SW 1271 (cell line): ENCODE measurements around the gene KDR.

Source experiments
- DNase-seq, 2 experiments: peaks; one replicate each; lab custom pipeline; 2025; lab: John Stamatoyannopoulos, UW

The KDR gene

GRCh38 chr4:55123791-55124190 is 1.6 kb downstream of the KDR start:
- DNase-seq, result no peak

- DNase-seq, result no peak
These were observed 3.2 kb downstream of the KDR start for GRCh38 chr4:55122235-55122634.

DNA sequence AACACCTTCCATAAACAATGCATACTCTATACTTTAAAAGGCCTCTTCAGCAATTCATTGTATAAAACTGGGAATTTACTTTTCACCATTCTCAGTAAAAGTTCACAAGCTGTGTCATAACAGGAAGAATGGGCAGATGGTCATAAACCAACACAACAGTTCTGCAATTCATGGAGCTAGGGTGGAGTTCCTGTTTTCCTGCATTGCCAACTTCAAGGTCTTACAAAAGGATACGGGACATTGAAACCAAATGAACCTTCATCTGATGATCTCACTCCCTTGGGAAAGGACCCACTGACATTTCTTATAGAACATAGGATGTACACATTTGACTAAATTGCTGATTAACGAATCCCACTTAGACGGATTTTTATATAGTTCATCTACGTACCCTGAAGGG is 4.1 kb downstream of the KDR start:
- no peak for DNase-seq

DNA sequence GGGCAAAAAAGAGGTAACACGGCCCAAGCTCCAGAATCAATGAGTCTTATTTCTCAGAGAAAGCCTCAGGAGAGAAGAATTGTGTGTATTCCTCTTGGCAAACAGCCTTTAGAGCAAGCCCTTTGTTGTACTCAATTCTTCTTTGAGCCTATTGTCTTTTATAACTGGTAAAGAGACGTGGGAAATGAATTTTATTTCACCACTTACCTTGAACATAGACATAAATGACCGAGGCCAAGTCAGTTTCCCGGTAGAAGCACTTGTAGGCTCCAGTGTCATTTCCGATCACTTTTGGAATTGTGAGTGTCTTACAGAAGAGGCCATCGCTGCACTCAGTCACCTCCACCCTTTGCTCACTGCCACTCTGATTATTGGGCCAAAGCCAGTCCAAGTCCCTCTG is 7.0 kb downstream of the KDR start:
- no peak for DNase-seq

GRCh38 chr4:55117511-55117910 is 7.9 kb downstream of the KDR start:
- DNase-seq, result no peak

- DNase-seq, result no peak
These were observed 8.9 kb downstream of the KDR start for GRCh38 chr4:55116450-55116849.

- DNase-seq, result no peak
These were observed 13.8 kb downstream of the KDR start for GRCh38 chr4:55111601-55112000.

- DNase-seq, result no peak
These were observed 15.3 kb downstream of the KDR start for GRCh38 chr4:55110131-55110530.

DNA sequence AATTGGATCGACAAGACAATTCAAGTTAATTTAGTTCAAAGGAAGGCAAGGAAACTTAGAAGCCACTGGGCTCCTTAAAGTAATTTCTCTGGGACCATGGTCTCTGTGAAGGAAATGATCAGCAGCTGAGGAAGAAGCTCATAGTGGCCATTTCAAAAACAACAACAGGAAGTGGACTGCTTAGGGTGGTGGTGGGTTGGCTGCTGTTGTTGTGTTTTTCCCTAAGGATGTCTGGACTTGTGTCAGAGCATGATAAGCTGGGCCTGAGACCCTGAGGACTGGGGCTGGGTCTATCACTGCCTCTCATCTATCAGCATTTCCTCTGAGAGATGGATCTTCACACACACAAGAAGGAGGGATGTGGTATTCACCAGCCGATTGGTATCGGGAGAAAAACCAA is 18.3 kb downstream of the KDR start:
- DNase-seq, result no peak

DNA sequence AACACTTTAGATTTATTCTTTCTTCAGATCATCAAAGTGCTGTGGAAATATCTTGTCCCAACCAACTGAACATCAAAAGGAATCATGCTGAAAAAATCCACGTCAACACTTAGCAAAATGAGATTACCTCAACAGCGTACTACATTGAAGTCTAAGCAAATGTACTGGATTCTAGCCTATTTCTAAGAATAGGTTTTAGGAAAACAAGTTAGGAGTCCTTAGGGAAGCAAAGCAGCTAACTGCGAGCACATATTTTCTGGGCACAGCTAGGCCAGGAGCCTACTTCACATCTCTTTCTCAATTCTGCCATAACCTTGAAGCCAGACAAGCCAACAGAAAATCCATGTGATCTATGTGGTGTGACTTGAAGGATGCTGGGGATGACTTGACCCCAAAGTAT is 22.2 kb downstream of the KDR start:
- no peak for DNase-seq

DNA sequence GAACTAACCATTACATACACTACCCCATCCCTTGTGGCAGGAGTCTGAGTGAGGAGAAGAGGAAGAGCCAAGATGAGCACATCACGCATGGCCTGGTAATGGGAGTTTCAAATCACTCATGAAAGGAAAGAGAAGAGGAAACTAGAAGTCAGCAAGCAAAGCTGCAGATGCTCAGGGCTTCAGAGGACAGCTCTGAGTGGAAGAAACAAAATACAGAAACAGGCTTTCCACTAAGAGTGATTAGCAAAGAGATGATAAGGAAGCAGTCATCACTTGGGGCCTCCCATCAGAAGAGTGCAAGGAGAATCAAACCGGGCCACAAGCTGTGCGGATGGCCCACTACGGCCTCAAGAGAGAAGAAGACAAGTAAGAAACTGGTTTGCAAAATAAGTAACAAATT is 25.6 kb downstream of the KDR start:
- DNase-seq, result no peak

DNA sequence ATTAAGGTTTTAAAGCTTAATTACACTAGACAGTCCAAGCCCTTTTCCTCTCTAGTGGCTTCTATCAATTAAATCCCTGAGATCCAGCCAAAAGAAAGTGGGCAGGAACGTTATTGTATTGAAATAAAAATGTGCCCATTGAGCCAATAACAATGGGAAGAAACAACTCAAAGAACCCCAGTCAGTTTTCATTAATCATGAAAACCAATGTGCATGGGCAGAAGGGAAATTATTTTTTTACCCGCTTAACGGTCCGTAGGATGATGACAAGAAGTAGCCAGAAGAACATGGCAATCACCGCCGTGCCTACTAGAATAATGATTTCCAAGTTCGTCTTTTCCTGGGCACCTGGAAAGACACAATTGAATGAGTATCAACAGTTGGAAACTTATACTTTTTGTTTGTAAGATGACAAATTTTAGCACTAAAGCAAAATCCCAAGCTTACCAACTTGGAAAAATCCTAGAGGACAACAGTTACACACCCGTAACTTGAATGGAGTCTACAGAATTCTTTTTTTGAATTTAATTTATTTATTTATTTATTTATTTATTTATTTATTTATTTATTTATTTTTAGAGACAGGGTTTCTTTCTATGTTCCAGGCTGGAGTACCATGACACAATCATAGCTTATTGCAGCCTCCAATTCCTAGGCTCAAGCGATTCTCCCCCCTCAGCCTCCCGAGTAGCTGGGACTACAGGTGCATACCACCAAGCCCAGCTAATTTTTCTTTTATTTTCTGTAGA is 26.8 kb downstream of the KDR start:
- DNase-seq, result no peak

DNA sequence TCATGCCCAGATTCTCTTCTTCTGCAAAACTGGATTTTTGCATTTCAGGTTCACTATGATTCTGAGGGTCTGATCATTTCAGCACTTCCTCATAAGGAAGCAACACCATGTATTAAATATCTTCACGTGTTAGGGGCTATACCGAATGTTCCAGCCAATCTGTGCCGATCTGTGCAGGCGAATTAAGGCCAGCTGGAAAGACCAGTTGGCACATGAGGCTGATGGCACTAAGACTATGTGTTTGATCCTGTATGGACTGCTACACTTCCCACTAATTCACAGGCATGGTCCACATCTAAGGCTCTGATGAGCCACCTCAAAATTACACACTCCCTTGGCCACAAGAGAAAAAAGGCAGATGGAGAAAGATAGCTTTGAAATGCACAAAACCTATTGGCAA is 28.8 kb downstream of the KDR start:
- no peak for DNase-seq

GRCh38 chr4:55096045-55096444 is 29.4 kb downstream of the KDR start:
- no peak for DNase-seq

GRCh38 chr4:55092504-55092903 is 32.9 kb downstream of the KDR start:
- no peak for DNase-seq

GRCh38 chr4:55089916-55090315 is 35.5 kb downstream of the KDR start:
- DNase-seq, result no peak

DNA sequence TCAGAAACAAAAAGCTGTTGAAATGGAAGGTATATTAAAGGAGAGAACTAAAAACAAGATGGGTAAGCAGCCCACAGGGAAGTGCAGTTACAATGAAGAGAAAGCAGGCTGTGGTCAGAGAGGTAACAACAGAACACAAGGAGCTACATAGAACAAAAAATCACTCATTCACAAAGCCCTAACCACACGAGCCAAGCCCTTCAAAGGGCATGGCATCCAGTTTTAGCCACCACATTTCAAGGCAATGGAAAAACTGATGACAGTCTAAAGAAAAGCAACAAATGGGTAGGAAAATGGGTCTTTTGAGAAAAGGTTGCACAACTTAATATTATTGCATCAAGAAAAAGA is 37.5 kb downstream of the KDR start:
- DNase-seq, result no peak

- DNase-seq, result no peak
These were observed 38.1 kb downstream of the KDR start for GRCh38 chr4:55087009-55087912.

DNA sequence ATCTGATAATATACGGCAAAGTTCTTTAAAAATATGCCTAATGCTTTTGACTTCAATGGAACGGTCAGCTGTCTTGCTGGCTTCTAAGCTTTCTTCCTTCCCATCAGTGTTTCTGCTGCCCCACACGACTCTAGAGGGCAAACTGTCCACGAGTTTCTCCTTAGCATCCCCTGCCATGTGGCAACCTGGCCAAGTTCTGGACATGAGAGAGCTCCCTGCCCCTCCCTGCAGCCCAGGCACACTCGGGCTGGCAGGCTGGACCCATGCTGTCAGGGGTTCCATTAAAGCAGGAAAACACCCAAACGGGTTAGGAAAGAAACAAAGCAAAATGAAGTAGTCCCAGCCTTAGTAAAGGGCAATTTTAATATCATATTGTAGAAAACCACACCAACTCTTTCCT is 38.8 kb downstream of the KDR start:
- DNase-seq, result no peak

DNA sequence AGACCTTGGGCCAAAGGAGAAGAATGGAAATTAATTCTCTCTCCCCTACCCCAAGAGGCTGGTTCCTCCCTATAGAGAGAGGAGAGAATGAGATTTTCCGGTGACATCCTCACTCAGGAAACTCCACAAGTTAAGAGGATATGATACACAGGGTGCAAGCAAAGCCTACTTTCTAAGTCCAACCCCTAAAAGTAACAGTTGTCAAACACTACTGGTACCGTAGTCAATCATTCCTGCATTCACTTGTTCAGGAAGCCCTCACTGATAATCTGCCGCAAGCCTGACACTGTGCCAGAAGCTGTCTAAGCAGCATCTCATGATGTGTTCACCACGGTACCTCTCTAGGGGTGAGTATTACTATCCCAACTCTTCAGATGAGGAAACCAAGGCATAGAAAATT is 41.7 kb downstream of the KDR start:
- no peak for DNase-seq

DNA sequence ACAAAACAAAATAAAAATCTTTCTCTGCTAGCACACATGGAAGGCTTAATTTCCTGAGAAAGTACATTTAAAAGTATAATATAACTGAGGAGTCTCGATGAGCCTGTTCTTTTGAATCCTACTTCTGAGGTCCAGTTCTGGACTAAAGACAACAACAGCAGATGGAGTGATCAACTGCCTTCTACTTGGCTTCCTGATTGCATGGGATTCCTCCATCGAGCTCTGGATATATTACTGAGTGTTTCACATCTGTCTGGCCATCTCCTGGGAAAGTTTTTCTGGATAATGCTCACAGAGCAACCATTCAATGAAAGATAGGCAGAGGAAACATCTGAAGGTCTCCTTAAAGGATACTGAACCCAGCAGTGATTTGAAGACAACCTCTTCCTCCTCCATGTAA is 42.6 kb downstream of the KDR start:
- DNase-seq, result no peak

DNA sequence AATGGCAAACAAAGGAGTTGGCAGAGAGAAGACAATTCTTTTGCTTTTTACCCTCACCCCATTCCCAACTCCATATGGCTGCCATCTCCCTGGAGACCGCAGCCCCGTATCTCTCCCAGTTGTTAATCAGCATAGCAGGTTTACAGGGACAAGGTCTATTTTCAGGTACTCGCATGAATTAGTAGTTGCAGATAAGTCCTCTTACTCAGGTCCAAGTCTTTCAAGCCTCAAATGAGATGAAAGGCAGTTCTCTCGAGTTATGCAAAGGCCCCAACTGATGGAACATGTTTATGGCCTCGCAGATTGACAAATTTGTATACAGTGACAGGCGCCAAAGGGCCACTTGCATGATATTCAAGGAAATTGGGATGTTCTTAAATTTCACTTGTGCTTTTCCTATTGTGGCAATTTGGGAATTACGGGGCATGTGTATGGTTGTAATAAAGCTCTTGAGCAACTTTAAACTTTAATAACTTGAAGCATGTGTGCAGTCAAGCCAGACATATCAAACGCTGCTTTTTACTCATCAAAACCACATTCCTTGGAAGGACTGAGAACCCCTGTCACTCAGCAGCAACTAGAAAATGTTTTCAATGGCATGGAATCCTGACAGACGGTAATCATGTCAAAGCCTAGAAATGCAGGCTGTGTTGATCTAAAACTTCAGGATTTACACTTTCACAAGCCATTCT is 45.1 kb downstream of the KDR start:
- no peak for DNase-seq
